ENCODE measurements around the gene CCT3. TPM values are rescaled to one million over a fixed set of nuclear protein-coding genes. Genes with fewer than 3 reads are reported as not detected.

Gene CCT3
- total and polyA plus RNA-seq, 10 donors = 73.7 to 129 (median 105) TPM

GRCh38 chr1:156368157-156368658 lies 30.1 kb upstream of the CCT3 start:
- H3K27me3 ChIP-seq (replicated peaks in 1 of 7) = peaks cover 0 to 58% (median 11%) of the 10 kb centered on the region in 7 donors

GRCh38 chr1:156367383-156368156 lies 29.5 kb upstream of the CCT3 start:
- H3K4me3 ChIP-seq = no peak overlapping the region
- H3K4me1 ChIP-seq = peaks cover 3 to 22% (median 9%) of the 10 kb centered on the region in 6 donors
- no peaks in the 10 kb centered on the region for H3K9me3 ChIP-seq
- peaks cover 0 to 52% (median 11%) of the 10 kb centered on the region in 7 donors for H3K27me3 ChIP-seq (replicated peaks in 1 of 7)
- DNase-seq = peak; percentile 42
- no peaks in the 10 kb centered on the region for H3K36me3 ChIP-seq
- H3K27ac ChIP-seq = no peak overlapping the region
- TF ChIP-seq POLR2A (IDR thresholded peaks at IDR 0.05) = no peak
- TF ChIP-seq CTCF (IDR thresholded peaks at IDR 0.05 in 8 of 11, conservative IDR thresholded peaks at IDR 0.05 in 3 of 11) = no peak
- no peak for TF ChIP-seq POLR2AphosphoS5 (IDR thresholded peaks at IDR 0.05)
- intact Hi-C loops (cut with DNase I; ENCODE audit: low total_unique reads) = no loop called here
- 81 to 91% (median 85%) methylated on average over 9 of the region's 9 CpGs for WGBS, 5 donors

More at GRCh38 chr1:156368157-156368658, 30.1 kb upstream of the CCT3 start:
- TF ChIP-seq CTCF (IDR thresholded peaks at IDR 0.05 in 8 of 11, conservative IDR thresholded peaks at IDR 0.05 in 3 of 11) (no peak), POLR2AphosphoS5 (IDR thresholded peaks at IDR 0.05) (no peak), POLR2A (IDR thresholded peaks at IDR 0.05) (no peak)
- Histone ChIP-seq H3K4me1 (peaks cover 3 to 22% (median 9%) of the 10 kb centered on the region in 6 donors), H3K9me3 (no peaks in the 10 kb centered on the region), H3K27ac (no peak overlapping the region), H3K36me3 (no peaks in the 10 kb centered on the region), H3K4me3 (no peak overlapping the region)
- intact Hi-C loops (cut with DNase I; ENCODE audit: low total_unique reads) = no loop called here
- WGBS, 5 donors = 91 to 94% (median 93%) methylated on average over 6 to 7 of the region's 7 CpGs
- no peak for DNase-seq

- Histone ChIP-seq H3K4me1 (peaks cover 3 to 17% (median 9%) of the 10 kb centered on the region in 6 donors), H3K36me3 (no peaks in the 10 kb centered on the region), H3K9me3 (no peaks in the 10 kb centered on the region), H3K4me3 (no peak overlapping the region), H3K27ac (no peak overlapping the region), H3K27me3 (replicated peaks in 1 of 7) (peaks cover 0 to 45% (median 11%) of the 10 kb centered on the region in 7 donors)
- 79 to 92% (median 88%) methylated on average over 5 of the region's 5 CpGs for WGBS, 5 donors
- TF ChIP-seq CTCF (IDR thresholded peaks at IDR 0.05 in 8 of 11, conservative IDR thresholded peaks at IDR 0.05 in 3 of 11) (no peak), POLR2AphosphoS5 (IDR thresholded peaks at IDR 0.05) (no peak), POLR2A (IDR thresholded peaks at IDR 0.05) (no peak)
- DNase-seq = peak; percentile 23
- intact Hi-C loops (cut with DNase I; ENCODE audit: low total_unique reads) = no loop called here
These were observed 28.5 kb upstream of the CCT3 start for GRCh38 chr1:156366378-156367166.

GRCh38 chr1:156365754-156366153 lies 27.7 kb upstream of the CCT3 start:
- intact Hi-C loops (cut with DNase I; ENCODE audit: low total_unique reads) = no loop called here
- no peak for TF ChIP-seq CTCF (IDR thresholded peaks at IDR 0.05 in 8 of 11, conservative IDR thresholded peaks at IDR 0.05 in 3 of 11)
- Histone ChIP-seq H3K4me1 (peaks cover 3 to 16% (median 9%) of the 10 kb centered on the region in 6 donors), H3K4me3 (no peak overlapping the region), H3K27me3 (replicated peaks in 1 of 7) (peaks cover 0 to 45% (median 11%) of the 10 kb centered on the region in 7 donors), H3K27ac (no peak overlapping the region), H3K9me3 (no peaks in the 10 kb centered on the region), H3K36me3 (no peaks in the 10 kb centered on the region)
- peak; percentile 13 for DNase-seq
